Measurements from ENCODE around the gene TMEM43. TPM values are rescaled to one million over a fixed set of nuclear protein-coding genes. Genes with fewer than 3 reads are reported as not detected.

TMEM43 gene
- total and polyA plus RNA-seq, 2 of the 13 experiments (the other 11 are each of a cell fraction or from before 2014, with no cell fraction given), result 48.9 to 50.5 TPM

DNA sequence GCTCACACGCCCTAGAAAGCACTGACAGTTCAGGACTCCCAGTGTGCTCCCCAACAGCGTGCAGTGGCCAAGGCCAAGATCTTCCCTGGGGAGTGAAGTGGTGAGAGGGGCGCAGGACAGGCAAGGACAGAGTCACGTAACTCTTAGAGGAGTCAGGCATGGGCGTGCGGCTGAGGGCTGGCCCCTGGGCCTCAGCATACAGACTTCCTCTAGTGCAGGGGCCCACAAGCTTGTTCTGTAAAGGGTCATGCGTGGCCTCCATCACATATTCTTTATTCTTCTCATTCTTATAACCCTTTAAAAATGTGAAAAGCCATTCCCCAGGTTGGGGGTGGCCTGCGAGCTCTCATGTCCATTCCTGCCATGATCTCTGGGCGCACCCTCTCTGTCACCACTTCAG lies 25.2 kb downstream of the TMEM43 start:
- no peak overlapping the region for H2AFZ ChIP-seq (ENCODE audit: low read length)
- POLR2A ChIA-PET, result no interaction called here
- H3K9me3 ChIP-seq (ENCODE audit: low read length), result no peaks in the 10 kb centered on the region
- WGBS (ENCODE audit: low lambda C conversion rate), result 100% methylated on average over 9 of the region's 9 CpGs
- H3K27me3 ChIP-seq (ENCODE audit: control insufficient read depth in 1 of 2, insufficient read depth in 2 of 2, low read length in 2 of 2), result no peaks in the 10 kb centered on the region
- no peak overlapping the region for H3K9ac ChIP-seq (ENCODE audit: insufficient read depth, low read depth, low read length)
- no peak overlapping the region for H3K27ac ChIP-seq (ENCODE audit: extremely low read length, insufficient read depth, low read length)
- no peak for FAIRE-seq
- H3K4me3 ChIP-seq (replicated peaks in 1 of 3; ENCODE audit: insufficient read depth in 1 of 3, low read depth in 2 of 3, low read length in 3 of 3), result no peak overlapping the region
- BruUV-seq (replicated peaks), result no TSS peak
- no peak for ATAC-seq
- CTCF ChIA-PET (ENCODE audit: low intra/inter-chr PET ratio, low total read pairs), result no interaction called here
- TF ChIP-seq XBP1 (CRISPR knock-in tag; IDR thresholded peaks at IDR 0.05) (no peak), ZNF567 (CRISPR knock-in tag; IDR thresholded peaks at IDR 0.05; ENCODE audit: borderline replicate concordance) (no peak), ZNF335 (CRISPR knock-in tag; IDR thresholded peaks at IDR 0.05) (no peak), ERF (CRISPR knock-in tag; IDR thresholded peaks at IDR 0.05) (no peak), YY1 (IDR thresholded peaks at IDR 0.05; ENCODE audit: insufficient read depth, insufficient replicate concordance, low read depth, low read length) (no peak), ZNF143 (CRISPR knock-in tag; IDR thresholded peaks at IDR 0.05) (no peak), ZNF569 (CRISPR knock-in tag; IDR thresholded peaks at IDR 0.05; ENCODE audit: borderline replicate concordance) (no peak), ZNF558 (CRISPR knock-in tag; IDR thresholded peaks at IDR 0.05; ENCODE audit: borderline replicate concordance) (no peak), ZSCAN29 (CRISPR knock-in tag; conservative IDR thresholded peaks at IDR 0.05) (no peak), ELF1 (CRISPR knock-in tag; IDR thresholded peaks at IDR 0.05) (no peak), SMYD3 (CRISPR knock-in tag; IDR thresholded peaks at IDR 0.05) (no peak)
- TF ChIP-seq, protein P1, sequence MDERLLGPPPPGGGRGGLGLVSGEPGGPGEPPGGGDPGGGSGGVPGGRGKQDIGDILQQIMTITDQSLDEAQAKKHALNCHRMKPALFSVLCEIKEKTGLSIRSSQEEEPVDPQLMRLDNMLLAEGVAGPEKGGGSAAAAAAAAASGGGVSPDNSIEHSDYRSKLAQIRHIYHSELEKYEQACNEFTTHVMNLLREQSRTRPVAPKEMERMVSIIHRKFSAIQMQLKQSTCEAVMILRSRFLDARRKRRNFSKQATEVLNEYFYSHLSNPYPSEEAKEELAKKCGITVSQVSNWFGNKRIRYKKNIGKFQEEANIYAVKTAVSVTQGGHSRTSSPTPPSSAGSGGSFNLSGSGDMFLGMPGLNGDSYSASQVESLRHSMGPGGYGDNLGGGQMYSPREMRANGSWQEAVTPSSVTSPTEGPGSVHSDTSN (CRISPR knock-in tag; IDR thresholded peaks at IDR 0.05), result no peak
- TF ChIP-seq, protein P2, sequence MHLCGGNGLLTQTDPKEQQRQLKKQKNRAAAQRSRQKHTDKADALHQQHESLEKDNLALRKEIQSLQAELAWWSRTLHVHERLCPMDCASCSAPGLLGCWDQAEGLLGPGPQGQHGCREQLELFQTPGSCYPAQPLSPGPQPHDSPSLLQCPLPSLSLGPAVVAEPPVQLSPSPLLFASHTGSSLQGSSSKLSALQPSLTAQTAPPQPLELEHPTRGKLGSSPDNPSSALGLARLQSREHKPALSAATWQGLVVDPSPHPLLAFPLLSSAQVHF (CRISPR knock-in tag; IDR thresholded peaks at IDR 0.05), result no peak
- TF ChIP-seq, protein P3, sequence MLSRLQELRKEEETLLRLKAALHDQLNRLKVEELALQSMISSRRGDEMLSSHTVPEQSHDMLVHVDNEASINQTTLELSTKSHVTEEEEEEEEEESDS (CRISPR knock-in tag; IDR thresholded peaks at IDR 0.05; ENCODE audit: borderline replicate concordance), result no peak
- TF ChIP-seq, protein P4, sequence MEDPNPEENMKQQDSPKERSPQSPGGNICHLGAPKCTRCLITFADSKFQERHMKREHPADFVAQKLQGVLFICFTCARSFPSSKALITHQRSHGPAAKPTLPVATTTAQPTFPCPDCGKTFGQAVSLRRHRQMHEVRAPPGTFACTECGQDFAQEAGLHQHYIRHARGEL (CRISPR knock-in tag; IDR thresholded peaks at IDR 0.05), result no peak
- in situ Hi-C loops (cut with HindIII; ENCODE audit: extremely low pct_ligation_motif_present, low pct_unique_long_range_greater_than_20kb), result no loop called here
- H3K4me1 ChIP-seq (ENCODE audit: insufficient read depth, low read length), result peaks cover 5% of the 10 kb centered on the region
- no peak for DNase-seq (ENCODE audit: low spot score)
- no peak overlapping the region for H3K4me2 ChIP-seq (ENCODE audit: low read depth, low read length)
- peaks cover 21 to 46% of the 10 kb centered on the region in 2 experiments for H3K36me3 ChIP-seq (replicated peaks in 1 of 2; ENCODE audit: control insufficient read depth in 1 of 2, insufficient read depth in 2 of 2, low read length in 2 of 2)
- H4K20me1 ChIP-seq (ENCODE audit: insufficient read depth, low read length), result no peaks in the 10 kb centered on the region
- H3K79me2 ChIP-seq (ENCODE audit: insufficient read depth, low read length), result no peaks in the 10 kb centered on the region
- intact Hi-C loops (cut with micrococcal nuclease; ENCODE audit: unreplicated experiment), result no loop called here
